Keratinocyte (primary cell): ENCODE data around the gene VEZT.

Source experiments
- CTCF ChIP-seq, 3 experiments: IDR thresholded peaks in 1 of 3; conservative IDR thresholded peaks in 1 of 3; optimal IDR thresholded peaks in 1 of 3; 2 replicates in 2 of 3; 3 replicates in 1 of 3; pipeline versions ENCODE3 to v1.5.1; 2011; ENCODE audit warnings: low read length in 3 of 3, mild to moderate bottlenecking in 3 of 3, moderate library complexity in 2 of 3, control low read depth in 1 of 3, inconsistent platforms in 1 of 3; ENCODE audit not compliant: insufficient read depth in 2 of 3; ENCODE audit errors: extremely low read depth in 1 of 3
- EZH2 ChIP-seq: IDR thresholded peaks from one replicate; pipeline ENCODE4 v1.6.1; 2012; ENCODE audit warnings: inconsistent platforms, mild to moderate bottlenecking, low read length, moderate library complexity

GRCh38 chr12:95193139-95193538, 24.5 kb upstream of the VEZT start:
- TF ChIP-seq EZH2 (no peak), CTCF (optimal IDR thresholded peaks at IDR 0.05 in 1 of 3, IDR thresholded peaks at IDR 0.05 in 1 of 3, conservative IDR thresholded peaks at IDR 0.05 in 1 of 3; ENCODE audit: extremely low read depth in 1 of 3, insufficient read depth in 2 of 3, low read length in 3 of 3) (no peak)
